Stimulated activated CD4-positive, alpha-beta T cell treated with anti-CD3 and anti-CD28 coated beads, Interleukin-4, amount 100 ng/mL, for 1 hour (primary cell): Measurements from ENCODE around the gene MTA1.

ENCODE experiments used
- DNase-seq: peaks from one replicate; pipeline ENCODE4 v3.0.0-alpha.2; 2020

Gene MTA1

DNA sequence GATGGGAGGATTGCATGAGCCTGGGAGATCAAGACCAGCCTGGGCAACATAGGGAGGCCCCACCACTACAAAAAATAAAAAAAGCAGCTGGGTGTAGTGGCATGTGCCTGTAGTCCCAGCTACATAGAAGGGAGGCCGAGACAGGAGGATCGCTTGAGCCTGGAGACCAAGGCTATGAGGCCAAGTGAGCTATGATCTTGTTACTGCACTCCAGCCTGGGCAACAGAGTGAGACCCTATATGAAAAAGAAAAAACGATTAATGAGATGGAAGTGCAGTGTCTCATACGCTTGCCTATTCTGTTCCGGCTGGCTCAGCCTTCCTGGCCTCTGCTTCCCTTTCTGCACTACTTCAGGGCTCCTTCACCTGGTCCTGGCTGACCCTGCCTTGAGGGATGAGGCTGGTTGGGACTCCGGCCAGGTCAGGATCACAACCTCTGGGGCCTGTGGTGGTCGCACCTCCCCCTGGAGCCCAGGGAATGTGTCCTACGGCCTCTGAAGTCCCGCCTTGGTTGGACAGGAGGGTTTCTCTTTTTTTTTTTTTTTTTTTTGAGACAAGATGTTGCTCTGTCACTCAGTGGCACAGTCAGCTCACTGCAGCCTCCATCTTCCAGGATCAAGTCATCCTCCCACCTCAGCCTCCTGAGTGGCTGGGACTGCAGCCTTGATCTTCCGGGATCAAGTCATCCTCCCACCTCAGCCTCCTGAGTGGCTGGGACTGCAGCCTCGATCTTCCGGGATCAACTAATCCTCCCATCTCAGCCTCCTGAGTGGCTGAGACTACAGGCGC is 82.1 kb downstream of the MTA1 start:
- no peak for DNase-seq

DNA sequence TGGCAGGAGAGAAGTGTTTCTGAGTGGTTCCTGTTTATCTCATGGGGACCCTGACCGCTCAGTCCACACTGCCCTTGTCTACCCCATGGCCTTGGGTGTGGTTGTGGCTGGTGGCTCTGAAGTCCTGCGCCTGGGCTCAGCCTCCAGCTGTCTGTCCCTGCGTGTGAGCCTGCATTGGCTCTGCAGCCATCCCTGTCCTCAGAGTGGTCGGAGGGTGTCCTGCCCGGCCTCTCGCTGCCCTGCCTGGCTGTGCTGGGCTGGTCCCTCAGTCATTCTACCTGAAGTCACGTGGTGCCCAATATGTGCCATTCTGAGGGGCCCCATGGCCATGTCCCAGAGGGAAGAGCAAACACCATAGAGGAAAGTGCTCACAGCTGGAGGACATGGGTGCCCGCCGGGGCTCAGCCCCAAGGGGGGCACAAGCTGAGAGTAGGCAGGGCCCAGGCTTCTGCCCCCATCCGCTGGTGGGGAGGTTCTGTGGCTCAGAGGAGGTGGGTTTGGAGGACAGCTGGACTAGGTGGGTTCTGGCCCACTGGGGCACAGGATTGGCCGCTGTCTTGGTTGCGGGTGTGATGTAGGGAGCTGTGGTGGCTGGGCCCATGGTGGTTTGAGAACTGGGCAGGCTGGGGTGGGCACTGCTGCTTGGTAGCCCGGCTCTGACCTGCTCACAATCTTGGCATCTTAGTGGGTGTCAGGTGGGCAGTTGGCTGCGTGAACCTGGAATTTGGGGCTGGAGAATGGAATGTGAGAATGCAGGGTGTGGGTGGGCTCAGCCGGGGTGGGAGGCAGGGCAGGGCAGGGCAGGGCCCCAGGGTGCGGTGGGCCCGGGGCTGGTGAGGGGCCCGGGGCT is 83.0 kb downstream of the MTA1 start:
- no peak for DNase-seq

DNA sequence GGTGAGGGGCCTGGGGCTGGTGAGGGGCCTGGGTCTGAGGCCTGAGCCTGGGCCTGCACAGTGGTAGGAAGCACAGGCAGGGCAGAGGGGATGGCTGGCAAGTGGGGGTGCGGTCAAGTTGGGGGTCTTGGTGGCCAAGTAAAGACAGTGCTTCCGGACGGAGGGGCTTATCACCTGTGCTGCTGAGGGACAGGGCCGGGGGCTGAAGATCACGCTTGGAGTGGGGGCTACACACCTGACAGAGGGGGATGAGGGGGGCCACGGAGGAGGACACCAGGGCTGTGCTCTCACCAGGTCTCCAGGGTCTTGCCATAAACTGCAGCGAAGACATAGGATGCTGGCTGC is 83.6 kb downstream of the MTA1 start:
- DNase-seq = no peak

DNA sequence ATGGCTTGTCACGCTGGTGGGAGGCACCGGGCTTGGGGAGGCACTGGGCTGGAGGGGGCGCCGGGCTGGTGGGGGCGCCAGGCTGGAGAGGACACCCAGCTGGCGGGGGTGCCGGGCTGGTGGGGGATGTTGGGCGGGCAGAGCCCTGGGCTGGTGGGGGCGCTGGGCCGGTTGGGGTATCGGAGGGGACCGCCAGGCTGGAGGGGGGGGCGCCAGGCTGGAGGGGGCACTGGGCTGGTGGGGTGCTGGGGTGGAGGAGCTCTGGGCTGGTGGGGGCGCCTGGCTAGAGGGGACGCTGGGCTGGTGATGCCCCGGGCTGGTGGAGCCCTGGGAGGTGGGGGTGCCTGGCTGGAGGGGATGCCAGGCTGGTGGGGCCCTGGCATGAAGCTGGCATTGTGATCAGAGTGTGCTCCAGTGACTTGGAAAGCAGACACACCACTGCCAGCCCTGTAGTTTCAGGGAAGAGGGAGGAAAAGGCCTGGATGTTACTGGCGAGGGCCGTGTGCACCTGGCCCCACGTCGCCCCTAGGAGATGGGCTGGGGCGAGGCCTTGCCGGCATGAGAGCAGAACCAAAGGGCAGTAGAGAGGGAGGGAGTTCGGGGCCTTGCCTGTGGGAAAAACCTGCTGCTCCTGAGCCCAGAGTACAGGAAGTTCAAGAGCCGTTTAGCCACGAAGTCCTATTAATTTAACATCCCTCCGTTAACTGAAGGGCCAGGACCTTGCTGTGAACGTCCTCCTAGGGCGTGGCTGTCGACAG is 84.5 kb downstream of the MTA1 start:
- no peak for DNase-seq

DNA sequence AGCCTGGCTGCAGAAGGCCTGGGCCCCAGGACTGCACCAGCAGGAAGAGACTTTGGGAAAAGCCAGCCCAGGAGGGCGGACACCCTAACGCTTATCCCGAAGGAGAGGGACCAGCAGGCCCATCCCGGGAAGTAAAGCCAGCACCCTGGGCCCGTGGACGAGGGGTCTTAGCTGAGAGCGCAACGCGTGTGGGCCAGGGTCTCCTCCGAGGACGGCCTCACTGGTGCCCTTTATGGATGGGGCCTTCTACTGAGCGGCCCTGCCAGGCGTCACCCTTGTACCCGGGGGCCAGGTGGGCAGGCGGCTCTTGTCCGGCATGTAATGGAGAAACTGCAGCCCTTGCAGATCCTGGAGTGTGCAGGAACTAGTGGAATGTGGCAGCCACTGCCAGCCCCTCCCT is 85.5 kb downstream of the MTA1 start:
- no peak for DNase-seq

DNA sequence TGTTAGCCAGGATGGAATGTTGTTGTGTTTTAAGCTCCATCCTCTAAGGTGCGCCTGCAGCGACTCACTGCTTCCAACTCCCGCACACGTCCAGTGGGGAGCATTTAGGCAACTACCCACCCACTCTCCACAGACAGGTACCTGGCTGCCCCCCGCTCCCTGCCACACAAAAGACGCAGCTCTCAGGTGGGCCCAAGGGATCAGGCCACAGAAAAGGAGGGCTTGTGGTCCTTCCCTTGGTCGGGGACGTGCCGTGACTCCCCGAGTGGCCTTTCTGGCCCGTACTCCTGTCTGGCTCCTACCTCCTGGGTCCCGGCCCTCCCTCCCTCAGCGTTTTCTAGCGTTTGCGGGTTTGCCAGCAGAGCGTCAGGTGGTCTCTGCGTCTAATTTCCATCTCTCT is 87.6 kb downstream of the MTA1 start:
- no peak for DNase-seq

DNA sequence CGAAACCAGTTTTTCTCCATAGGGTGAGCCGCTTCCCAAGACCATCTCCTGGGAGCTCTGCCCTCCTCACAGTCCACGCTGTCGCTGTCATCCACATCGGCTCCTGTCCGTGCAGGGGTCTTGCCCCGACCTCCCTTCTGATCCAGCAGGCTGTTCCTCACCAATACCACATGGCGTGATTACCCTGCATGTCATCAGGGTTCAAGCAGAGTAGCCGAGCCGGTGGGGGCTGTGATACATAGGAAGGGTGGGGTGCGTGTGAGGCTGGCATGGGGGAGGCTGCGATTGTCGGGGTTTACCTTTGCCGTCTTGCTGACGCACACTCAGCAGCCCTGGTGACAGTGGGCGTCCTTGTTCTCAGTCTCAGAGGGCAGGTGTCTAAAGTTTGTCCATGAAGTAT is 88.4 kb downstream of the MTA1 start:
- no peak for DNase-seq

DNA sequence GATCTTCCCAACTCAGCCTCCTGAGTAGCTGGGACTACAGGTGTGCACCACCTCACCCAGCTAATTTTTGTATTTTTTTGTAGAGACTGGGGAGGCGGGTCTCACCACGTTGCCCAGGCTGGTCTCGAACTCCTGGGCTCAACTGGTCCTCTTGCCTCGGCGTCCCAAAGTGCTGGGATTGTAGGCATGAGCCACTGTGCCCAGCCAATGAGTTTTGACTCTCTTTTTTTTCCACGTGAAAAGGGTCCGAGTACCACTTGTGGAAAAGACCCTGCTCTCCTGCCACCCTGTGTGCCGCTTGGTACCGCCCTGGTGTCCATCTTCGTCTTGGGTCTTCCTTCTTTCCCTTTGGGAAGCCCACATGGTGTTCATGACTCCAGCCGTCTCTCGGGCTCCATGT is 89.0 kb downstream of the MTA1 start:
- DNase-seq = no peak

DNA sequence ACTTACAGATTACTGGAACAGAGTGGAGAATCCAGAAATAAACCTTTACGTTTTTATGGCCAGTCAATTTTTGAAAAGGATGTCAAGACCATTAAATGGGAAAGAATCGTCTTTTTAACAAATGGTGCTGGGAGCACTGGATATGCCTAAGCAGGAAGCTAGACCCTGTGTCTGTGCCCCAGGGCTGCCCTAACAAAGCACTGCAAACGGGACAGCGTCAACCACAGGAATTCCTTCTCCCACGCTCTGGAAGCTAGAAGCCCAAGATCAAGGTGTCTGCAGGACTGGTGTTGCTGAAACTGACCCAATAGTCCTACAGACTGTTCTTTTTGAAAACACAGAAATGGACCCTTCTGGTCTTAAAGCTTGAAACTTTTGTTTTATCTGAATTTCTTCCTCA is 97.5 kb downstream of the MTA1 start:
- no peak for DNase-seq

DNA sequence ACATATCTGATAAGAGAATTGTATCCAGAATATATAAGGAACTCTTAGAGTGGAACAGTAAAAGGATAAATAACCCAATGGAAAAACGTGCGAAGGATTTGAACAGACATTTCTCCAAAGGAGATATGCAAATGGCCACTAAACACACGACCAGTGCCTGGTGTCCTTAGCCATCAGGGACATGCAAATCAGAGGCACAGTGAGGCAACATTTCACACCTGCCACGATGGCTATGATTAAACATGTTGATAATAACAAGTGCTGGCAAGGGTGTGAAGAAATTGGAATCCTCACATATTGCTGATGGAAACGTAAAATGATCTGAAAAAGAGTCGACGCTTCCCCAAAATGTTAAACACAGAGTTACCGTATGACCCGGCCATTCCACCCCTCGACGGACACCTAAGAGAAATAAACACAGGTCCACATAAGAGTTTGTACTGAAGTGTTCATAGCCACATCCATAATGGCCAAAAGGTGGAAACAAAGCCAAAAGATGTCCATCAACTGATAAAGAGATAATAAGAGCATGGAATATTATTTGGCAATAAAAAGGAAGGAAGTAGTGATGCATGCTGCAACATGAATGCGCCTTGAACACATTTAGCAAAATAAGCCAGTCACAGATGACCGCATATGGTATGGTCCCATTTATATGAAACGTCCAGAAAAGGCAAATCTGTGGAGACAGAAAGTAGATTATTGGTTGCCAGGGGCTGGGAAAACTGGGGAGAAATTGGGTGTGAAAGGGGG is 100.5 kb downstream of the MTA1 start:
- no peak for DNase-seq
